ENCODE measurements around the gene LRRTM4. TPM values are rescaled to one million over a fixed set of nuclear protein-coding genes. Genes with fewer than 3 reads are reported as not detected.

Gene LRRTM4
- not detected in 2 replicates for total RNA-seq

DNA sequence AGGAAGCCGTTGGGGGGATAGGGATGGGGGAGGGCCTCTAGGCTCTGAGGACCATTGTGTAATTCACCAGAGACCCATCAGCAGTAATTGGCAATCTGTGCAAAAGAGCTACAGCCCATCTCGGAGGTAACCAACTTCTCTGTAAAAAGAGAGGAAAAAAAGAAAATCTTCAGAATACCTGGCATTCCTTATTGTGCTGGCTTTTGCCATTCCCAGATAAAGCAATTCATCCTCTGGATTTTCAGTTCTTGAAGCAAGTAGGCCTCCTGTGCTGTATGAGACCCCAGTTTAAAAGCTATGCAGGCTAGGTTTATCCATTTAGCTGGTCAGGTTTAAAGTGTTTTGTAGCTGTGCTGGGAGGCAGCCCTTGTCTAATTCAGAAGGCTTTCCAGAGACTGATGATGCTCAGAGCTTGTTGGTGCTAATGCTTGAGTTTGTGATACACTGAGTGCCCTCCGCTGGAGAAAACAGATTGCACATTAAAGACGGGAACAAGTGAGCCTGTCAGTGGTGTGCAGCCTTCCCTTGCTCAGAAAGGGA is at the start of gene LRRTM4:
Gene LRRTM4, minus strand, starts transcription at position 446 of the 540 bp plus-strand sequence.
- no peak for DNase-seq (ENCODE audit: low read depth in 2 of 2)

DNA sequence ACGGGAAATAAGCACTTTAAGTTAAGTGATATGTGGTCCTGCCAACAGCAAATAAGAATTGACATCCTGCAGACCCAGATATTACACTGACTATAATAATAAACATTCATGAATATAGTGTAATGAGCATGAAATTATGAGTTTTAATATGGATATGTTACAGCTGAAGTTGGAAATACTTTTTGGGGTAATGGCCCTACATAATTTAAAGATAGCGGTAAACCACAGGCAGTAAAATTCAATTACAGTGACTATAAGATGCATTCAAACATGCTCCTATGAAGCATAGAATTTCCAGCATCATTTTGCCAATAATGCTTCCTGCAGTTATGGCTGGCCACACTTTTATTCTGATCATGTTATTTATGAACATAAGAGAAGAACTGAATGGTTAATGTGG is 49.4 kb upstream of the LRRTM4 start:
- DNase-seq (ENCODE audit: low read depth in 2 of 2), result no peak

DNA sequence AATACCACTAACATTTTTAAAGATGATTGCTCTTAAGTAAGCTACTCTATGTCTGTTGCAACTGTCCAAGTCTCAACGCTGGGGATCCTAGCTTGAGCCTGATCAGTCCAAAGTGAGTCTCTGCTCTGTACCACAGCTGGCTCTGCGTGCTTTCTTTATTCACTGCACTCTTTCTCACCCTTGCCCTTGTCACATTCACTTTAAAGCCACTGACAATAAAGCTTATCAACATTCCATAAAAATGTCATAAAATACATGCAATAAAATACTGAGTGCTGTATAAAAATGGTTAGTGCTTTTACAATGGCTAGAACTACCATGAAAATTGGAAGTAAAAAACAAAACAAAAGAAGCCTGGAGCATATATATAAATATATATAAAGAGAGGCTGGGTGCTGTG is 45.5 kb upstream of the LRRTM4 start:
- DNase-seq (ENCODE audit: low read depth in 2 of 2), result no peak

DNA sequence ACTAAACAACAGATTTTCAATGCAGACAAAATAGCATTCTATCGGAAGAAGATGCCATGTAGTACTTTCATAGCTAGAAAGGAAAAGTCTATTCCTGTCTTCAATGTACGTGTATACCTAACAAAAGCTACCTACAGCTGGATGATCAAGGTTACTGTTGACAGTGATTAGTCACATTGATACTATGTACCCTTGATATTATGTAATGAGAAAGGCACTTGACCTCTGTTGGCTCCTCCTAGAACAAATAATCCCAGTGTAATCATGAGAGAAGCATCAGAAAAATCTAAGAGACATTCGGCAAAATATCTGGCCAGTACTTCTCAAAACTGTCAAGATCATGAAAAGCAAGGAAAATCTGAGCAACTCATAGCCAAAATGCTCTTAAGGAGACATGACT is 44.4 kb upstream of the LRRTM4 start:
- DNase-seq (ENCODE audit: low read depth in 2 of 2), result no peak

DNA sequence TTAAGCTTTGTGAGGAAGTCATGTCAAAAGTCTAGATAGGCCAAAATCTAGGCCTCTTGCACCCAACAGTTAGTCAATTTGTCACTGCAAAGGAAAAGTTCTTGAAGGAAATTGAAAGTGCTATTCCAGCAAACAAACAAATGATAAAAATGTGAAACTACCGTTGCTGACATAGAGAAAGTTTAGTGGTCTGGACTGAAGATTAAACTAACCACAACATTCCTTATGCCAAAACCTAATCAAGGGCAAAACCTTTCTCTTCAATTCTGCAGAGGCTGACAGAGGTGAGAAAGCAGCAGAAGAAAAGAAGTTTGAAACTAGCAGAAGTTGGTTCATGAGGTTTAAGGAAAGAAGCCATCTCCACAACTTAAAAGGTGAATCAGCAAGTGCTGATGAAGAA is 44.0 kb upstream of the LRRTM4 start:
- DNase-seq (ENCODE audit: low read depth in 2 of 2), result no peak

DNA sequence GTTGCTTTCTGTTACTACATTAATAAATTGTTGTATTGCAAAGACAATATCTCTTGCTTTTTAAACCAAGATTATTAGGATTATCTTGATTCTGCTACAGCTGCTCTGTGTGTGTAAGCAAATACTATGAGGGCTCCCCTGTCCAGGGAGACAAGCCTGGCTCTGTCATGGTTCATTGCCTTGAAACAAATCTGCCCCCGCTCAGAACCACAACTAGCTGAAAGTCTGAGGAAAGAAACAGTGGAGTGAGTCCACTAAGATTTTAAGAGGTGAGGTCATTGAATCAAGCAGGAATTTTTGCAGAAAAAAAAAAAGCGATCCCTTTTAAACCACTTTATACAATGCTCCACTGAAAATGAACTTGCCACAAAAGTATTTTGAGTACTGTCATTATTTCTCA is 30.8 kb upstream of the LRRTM4 start:
- DNase-seq (ENCODE audit: low read depth in 2 of 2), result no peak

DNA sequence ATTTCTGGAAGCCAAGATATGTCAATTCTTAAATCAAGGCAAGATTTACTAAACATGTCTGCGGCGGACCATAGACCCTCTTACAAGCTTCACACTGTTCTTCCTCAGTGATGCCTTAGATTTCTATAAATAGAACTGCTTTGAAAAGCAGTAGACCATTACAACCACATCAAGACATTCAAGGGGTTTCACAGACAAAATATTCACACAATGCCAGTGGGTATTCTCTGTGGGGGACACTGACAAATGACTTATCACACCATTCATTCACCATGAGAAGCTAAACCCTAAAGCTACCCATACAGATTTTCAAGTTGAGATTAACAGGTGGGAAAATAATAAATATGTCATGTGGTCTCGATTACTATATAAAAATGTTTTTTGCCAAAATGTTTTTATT is 15.9 kb upstream of the LRRTM4 start:
- no peak for DNase-seq (ENCODE audit: low read depth in 2 of 2)

DNA sequence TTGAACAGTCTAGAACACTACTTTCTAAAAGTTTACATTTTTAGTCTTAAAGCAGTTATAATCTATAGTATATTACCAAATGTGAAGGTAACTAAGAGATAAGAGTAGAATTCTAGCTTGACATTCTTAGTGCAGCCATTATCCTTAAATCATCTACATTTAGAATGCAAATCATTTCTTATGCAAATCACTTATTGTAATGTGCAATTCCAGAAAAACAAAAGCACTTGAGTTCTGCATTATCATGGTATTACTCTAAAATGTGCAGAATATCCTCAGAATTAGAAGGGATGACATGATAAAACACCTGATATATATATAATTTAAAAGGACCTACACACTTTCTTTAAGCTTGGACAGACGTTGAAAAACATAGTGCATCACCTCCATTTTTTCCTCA is 712 bp upstream of the LRRTM4 start:
- no peak for DNase-seq (ENCODE audit: low read depth in 2 of 2)

DNA sequence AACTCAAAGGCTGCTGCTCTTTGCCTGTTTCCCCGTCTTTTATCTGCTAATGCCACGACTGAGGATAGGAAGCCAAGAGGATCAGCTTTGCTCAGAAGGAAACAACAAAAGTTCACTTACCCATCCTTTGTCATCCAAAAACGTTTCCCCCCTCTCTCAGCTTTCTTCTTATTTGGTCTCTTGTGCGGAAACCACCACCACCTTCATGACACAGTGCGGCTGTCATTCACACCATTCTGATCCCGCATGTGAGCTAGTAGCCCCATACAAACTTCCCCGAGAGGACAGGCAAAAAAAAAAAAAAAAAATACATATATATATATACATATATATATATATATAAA is 656 bp downstream of the LRRTM4 start:
- DNase-seq (ENCODE audit: low read depth in 2 of 2), result no peak

DNA sequence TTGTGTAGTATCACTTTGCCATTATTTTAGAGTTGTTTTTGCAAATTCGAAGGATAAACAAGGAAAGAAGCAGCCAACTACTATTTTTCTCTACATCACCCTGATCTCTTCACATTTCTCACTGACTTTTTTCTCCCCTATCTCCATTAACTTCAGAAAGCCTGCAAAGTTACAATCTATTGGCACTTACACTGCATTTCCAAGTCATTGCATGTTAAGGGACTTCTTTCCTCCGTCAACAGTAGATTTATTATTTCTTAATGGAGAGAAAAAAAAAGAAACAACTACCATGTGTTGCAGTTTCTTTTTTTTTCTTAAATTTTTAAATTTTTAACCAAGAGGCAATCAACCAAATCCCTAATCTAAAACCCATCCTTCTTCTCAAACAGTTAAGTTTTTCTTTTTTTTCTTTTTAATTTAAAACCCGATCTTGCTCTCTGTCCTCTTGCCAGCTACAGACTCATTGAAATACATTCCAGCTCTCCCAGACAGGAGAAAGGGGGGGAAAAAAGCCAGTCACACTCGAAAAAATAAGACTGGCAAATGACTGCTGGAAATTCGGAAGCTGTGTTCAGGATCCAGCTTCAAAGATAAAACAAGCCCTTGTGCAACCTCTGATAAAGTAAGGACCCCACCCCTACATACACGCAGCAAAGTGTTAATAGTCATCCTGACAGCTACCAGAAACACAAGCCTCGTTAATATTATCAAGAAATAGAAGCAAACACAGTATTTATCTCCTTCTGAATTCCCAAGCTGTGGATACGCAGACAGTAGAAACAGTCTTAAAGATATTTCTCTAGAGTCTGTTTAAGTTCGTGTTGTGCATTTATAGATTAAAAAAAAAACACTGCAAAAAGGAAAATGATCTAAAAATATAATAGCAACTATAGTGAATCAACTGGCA is 1.3 kb downstream of the LRRTM4 start:
- DNase-seq (ENCODE audit: low read depth in 2 of 2), result no peak

DNA sequence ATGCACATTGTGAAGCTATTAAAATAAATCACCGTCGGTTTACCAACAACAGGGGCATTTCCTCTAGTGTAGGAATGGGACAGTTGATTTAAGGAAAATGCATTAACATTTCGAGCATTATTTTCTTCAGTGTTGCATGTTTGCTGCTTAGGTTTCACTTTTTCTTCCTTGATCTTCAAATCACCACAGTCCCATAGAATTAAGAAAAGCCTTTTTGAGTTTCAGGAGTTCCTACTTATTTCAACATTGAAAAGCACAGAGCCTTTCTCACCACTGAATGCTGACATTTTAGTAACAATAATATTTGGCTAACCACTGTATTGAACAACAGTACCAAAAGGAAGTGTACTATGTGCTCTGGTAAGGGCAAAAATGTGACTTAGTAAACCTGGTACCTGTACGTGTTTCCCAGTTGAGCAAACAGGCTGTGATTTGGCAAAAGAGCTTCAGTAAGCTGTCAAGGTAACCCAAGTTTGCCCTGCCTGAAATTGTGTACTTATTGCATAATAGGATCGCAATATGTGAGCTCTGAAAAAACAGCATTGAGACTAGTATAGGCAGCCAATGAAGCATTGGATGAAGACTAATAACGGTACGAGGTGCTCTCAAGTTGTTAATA is 2.2 kb downstream of the LRRTM4 start:
- DNase-seq (ENCODE audit: low read depth in 2 of 2), result no peak

DNA sequence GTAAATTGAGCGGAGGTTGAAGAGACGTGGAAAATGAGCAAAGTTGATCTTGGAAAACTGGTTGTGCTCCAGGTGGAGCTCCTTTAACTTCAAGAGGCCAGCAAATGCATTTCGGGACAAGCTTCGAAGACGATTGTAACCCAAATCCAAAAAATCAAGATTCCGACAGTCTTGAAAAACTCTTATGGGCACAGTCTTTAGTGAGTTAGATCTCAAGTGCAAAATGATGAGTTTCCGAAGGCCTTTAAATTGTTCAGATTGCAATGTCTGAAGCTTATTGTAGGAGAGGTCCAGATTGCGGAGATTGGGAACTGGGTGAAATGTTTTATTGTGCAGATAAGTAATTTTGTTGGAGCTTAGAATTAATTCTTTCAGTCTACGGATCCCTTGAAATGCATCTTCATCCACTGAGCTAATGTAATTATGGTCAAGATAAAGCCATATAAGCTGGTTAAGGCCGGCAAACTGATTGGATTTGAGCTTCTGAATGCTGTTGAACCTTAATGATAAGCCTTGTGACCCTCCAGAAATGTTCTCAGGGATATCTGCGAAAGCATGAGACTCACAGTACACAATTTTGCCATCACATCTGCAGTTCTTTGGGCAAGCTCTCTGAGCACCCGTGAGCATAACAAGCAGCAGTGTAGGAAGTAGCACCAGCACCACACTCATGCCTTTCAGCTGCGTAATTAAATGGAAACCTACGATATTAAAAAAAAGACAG is 2.9 kb downstream of the LRRTM4 start:
- DNase-seq (ENCODE audit: low read depth in 2 of 2), result no peak

DNA sequence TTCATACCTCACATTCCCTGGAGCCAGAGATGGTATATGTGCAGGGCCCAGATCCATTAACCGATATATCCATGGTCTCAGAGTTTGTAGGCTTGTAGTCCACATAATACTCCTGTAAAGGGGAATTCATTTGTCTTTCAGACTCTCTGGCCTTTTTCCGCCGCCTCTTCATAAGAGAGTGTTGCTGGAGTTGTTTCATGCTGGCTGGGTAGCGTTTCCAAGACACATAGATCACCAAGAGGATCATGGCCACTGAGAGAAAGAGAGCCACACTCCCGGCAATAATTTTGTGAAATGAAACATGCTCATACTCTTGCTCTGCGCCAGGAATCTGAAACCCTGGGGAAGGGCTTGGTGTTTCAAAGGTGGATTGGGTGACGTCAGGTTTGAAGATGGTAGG is 3.9 kb downstream of the LRRTM4 start:
- DNase-seq (ENCODE audit: low read depth in 2 of 2), result no peak

DNA sequence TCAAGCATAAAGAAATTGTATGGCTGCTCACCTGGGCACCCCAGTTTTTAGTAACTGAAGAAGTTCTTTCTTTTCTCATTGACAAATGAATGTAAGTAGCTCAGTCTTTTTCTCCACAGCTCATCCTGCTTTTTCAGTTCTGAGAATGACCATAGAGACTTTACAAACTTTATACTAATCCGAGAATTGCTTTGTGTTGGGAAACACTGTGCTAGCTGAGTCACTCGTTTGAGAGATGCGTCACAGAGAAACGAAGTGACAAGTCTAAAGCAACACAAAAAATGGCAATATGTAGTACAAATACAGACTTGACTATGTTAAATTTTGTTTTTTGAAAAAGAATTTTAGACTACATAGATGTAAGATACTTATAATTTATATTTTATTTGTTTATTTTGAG is 9.0 kb downstream of the LRRTM4 start:
- no peak for DNase-seq (ENCODE audit: low read depth in 2 of 2)

DNA sequence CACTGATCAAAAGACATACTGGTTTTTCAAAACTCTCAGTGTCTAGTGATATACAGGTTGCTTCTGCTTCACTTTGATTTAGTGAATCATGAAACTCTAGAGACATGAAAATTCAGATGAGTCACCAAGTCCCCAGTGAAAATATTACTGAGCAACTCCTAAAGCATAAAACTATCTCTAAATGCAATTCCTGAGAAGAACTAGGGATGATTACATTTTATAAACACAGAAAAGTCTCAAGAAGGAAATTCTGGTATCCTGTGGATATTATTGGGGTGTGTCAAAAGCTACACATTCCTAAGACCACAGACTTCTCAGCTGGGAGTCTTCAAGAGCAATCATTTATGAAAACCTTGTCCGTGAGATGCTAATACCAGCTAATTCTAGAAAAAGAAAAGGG is 9.7 kb downstream of the LRRTM4 start:
- no peak for DNase-seq (ENCODE audit: low read depth in 2 of 2)

DNA sequence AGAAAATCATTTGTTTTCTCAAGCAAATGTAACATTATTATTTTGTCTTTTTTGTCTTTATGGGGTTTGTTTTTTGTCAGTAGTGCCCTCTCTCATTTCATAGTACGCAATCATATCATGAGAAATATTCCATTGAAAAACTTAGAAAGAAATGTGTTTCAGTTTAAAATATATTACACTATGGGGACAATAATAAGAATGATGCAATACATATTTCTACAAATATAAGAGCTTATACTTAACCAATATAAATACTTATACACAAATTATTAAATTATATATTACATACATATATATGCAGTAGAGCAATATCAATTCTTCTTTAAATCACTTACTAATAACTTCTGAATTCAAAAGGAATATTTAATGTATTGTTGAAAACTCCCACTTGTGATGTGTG is 13.7 kb downstream of the LRRTM4 start:
- DNase-seq (ENCODE audit: low read depth in 2 of 2), result no peak

DNA sequence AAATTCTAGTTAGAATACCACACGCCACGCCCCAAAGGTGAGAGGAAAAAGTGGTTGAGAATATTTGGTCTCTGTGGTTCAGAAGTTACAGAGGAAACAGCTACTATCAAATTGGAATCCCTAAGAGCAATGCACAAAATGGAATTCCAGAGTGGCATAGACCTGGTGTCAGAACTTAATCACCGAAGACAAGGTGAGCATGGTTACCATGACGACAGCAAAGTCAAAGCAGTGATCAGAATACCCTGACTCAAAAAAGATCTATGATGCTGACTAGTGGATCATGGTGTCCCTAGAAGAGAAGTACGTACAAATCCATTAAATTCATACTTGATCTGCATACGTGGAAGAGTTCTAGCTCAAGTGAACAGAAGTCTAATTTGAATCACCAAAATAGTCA is 14.5 kb downstream of the LRRTM4 start:
- no peak for DNase-seq (ENCODE audit: low read depth in 2 of 2)

DNA sequence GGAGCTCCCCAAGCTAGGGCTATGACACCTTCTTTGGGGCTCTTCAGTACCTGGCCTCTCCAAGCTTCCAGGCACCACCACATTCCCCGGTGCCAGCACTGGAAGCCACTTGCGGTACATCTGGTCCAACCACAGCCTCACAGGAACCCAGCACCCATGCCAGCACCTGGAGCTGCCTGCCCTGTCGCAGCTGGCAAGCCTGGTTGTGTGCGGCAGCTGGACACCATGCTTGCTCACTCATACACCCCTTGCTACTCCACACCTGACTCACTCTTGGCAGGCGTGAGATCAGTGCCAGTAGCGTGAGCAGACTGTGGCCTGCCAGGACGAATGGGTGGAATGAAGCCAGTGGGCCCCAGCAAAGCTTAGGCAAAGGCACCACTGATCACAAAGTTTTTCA is 34.0 kb downstream of the LRRTM4 start:
- no peak for DNase-seq (ENCODE audit: low read depth in 2 of 2)

DNA sequence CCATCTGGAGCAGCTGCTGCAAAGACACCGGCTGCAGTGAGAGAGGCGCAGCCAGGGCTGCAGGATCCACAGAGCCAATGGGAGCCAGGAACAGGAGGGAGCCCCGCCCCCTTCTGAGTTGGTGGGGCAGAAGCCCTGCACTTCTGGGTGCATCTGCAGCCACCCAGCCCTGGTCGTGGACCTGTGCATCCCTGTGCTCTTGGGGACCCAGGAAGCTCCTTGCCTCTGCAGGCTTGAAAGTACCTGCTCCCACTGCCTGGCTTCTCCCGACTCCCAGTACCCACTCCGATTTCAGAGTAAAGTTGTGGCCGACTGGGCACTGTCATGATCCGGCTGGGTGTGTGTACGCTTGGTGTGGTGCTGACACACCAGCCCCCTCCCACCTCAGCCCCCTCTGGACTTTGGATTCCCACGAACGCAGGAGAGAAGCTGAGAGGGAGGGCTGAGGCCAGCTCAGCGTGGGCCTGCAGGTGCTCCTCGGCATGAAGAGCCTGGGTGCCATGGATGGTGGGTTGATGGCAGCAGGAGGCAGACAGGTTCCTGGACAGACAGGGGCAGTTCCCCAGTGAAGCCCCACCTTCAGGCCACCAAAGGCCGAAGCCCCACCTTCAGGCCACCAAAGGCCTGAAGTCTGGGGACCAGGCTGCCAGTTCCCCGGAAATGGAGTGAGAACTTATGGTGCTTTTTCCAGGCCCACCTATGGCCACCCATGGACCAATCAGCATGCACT is 34.9 kb downstream of the LRRTM4 start:
- DNase-seq (ENCODE audit: low read depth in 2 of 2), result no peak

DNA sequence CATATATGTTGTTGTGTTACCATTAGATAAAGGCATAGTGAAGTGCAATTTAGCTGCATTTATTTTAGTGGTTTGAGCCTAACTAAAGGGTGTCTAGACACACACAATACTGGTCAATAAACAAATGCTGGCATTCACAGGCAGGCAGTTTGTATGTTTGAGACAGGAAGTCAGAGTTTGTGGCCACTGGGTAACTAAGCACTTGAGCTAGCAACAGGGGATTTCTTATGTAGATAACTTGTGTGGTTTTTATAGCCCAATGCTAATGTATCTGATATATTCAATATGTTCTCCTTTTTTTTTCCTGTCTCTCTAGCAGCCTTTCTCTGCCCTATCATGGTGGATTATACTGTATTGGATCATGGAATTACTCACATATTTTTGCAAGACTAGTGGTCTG is 38.1 kb downstream of the LRRTM4 start:
- no peak for DNase-seq (ENCODE audit: low read depth in 2 of 2)

DNA sequence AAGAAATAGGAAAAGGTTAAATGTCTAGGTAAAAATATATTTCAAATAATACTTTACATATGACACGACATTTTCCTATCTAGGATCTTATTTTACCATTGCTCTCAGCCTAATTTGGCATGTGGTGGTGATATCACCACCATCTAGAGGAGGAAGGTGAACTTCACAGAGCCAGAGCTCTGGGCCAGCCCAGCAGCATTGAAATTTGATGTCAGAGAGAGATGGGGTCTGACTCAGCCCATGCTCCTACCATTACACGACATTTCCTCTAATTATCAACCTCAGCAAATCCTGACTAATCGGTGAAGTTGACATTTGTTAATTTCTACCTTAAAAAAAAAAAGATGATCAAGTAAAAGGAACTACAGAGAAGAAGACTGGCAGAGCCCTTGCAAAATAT is 42.3 kb downstream of the LRRTM4 start:
- no peak for DNase-seq (ENCODE audit: low read depth in 2 of 2)

DNA sequence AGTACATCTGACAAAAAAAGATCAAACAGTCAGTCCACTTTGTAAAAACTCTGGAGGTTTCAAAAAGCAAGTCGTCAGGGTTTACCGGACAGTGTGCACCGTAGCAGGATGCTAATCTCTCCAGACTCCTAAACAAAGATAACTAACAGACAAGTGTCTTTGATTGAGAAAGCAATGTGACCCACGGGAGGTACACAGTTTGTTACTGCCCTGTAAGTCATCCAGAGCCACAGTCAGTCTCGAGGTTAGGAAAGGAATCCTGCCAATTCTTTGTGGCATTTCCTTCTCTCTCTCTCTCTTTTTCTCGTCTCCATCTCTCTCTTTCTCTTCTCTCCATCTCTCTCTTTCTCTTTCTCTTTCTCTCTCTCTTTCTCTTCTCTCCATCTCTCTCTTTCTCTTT is 42.8 kb downstream of the LRRTM4 start:
- DNase-seq (ENCODE audit: low read depth in 2 of 2), result no peak

Measured in dermis microvascular lymphatic vessel endothelial cell (primary cell).